PC-3 (cell line): ENCODE results near the gene AUTS2. TPM values are rescaled to one million over a fixed set of nuclear protein-coding genes. Genes with fewer than 3 reads are reported as not detected.

Experiments
- ATAC-seq: fragments of 200-7000 bp; cut with Tn5 transposase; 2 replicates; pipeline ENCODE4 v1.9.1; 2020; ENCODE audit warnings: mild to moderate bottlenecking, moderate library complexity
- BruUV-seq: library from RNA; stranded (reverse); fragments of 400-500 nt; replicated peaks from 2 replicates; lab custom pipeline; 2021; lab: Mats Ljungman, UMichigan
- CTCF ChIA-PET: fragments of 300-600 bp; sonication (Branson Sonifier 250); formaldehyde crosslinking; loops from one replicate; lab custom pipeline; 2022; ENCODE audit warnings: antibody characterized with exemption; lab: Charles Lee
- POLR2A ChIA-PET: fragments of 300-600 bp; sonication (Branson Sonifier 250); formaldehyde crosslinking; loops from one replicate; lab custom pipeline; 2022; ENCODE audit warnings: antibody characterized with exemption; ENCODE audit not compliant: unreplicated experiment; lab: Charles Lee
- DNase-seq: peaks from one replicate; pipeline ENCODE4 v3.0.0-alpha.2; 2015
- H2AFZ ChIP-seq: fragments of 300-600 bp; sonication (generic); 2 replicates; pipeline ENCODE4 v1.6.0; 2016; ENCODE audit warnings: antibody characterized with exemption, low read length
- H3F3A ChIP-seq: fragments of 300-600 bp; sonication (generic); one replicate; pipeline ENCODE4 v1.6.0; 2017; ENCODE audit warnings: antibody characterized with exemption, low read length, control low read depth, mild to moderate bottlenecking; ENCODE audit not compliant: unreplicated experiment
- H3K27ac ChIP-seq: fragments of 300-600 bp; sonication (generic); 2 replicates; pipeline ENCODE4 v1.5.1; 2016; ENCODE audit warnings: mild to moderate bottlenecking, low read length
- H3K27me3 ChIP-seq: fragments of 300-600 bp; sonication (generic); 2 replicates; pipeline ENCODE4 v1.6.1; 2016; ENCODE audit warnings: low read length, mixed read lengths
- H3K36me3 ChIP-seq: fragments of 300-600 bp; sonication (generic); 2 replicates; pipeline ENCODE4 v1.6.1; 2016; ENCODE audit warnings: low read depth, mixed run types, low read length, mixed read lengths
- H3K4me1 ChIP-seq: fragments of 300-600 bp; sonication (generic); 2 replicates; pipeline ENCODE4 v1.5.1; 2016; ENCODE audit warnings: low read length; ENCODE audit not compliant: insufficient read depth
- H3K4me2 ChIP-seq: fragments of 300-600 bp; sonication (generic); 2 replicates; pipeline ENCODE4 v1.6.0; 2016; ENCODE audit warnings: low read length
- H3K4me3 ChIP-seq: fragments of 300-600 bp; sonication (generic); 2 replicates; pipeline ENCODE4 v1.5.1; 2016; ENCODE audit warnings: mild to moderate bottlenecking, low read length, mixed read lengths
- H3K79me2 ChIP-seq: fragments of 300-600 bp; sonication (generic); 2 replicates; pipeline ENCODE4 v1.6.1; 2017; ENCODE audit warnings: low read length, mixed read lengths
- H3K9ac ChIP-seq: fragments of 300-600 bp; sonication (generic); 2 replicates; pipeline ENCODE4 v1.6.0; 2016; ENCODE audit warnings: mild to moderate bottlenecking, low read length
- H3K9me2 ChIP-seq: fragments of 300-600 bp; sonication (generic); replicated peaks from 2 replicates; pipeline ENCODE4 v1.6.1; 2016; ENCODE audit warnings: mixed run types, low read length, mixed read lengths
- H3K9me3 ChIP-seq: fragments of 300-600 bp; sonication (generic); 2 replicates; pipeline ENCODE4 v1.6.1; 2016; ENCODE audit warnings: low read length, mixed read lengths
- H4K20me1 ChIP-seq: fragments of 300-600 bp; sonication (generic); 2 replicates; pipeline ENCODE4 v1.6.1; 2016; ENCODE audit warnings: low read length, mixed read lengths
- CTCF ChIP-seq: fragments of 300-600 bp; sonication (generic); conservative IDR thresholded peaks from 2 replicates; pipeline ENCODE4 v1.5.1; 2017; ENCODE audit warnings: antibody characterized with exemption, low read depth, mild to moderate bottlenecking, low read length
- EZH2 ChIP-seq: fragments of 300-600 bp; sonication (generic); IDR thresholded peaks from one replicate; pipeline ENCODE4 v1.6.1; 2017; ENCODE audit warnings: antibody characterized with exemption, mild to moderate bottlenecking, low read length; ENCODE audit not compliant: unreplicated experiment
- EZH2phosphoT487 ChIP-seq: fragments of 300-600 bp; sonication (generic); IDR thresholded peaks from 2 replicates; pipeline ENCODE4 v1.6.1; 2018; ENCODE audit warnings: mild to moderate bottlenecking, antibody characterized with exemption, low read length, borderline replicate concordance
- intact Hi-C: fragments of 100-400 bp; cut with micrococcal nuclease; formaldehyde crosslinking; loops from 2 replicates; pipeline ENCODE4 v1.9.0; 2023
- total RNA-seq: library from RNA; depleted of rRNA; stranded (reverse); fragments of >200 nt; gene quantifications from 2 replicates; pipeline ENCODE4 v1.2.3, GENCODE V29; 2014

AUTS2 gene
- total RNA-seq, 1 experiment from 2014 or later = not detected

DNA sequence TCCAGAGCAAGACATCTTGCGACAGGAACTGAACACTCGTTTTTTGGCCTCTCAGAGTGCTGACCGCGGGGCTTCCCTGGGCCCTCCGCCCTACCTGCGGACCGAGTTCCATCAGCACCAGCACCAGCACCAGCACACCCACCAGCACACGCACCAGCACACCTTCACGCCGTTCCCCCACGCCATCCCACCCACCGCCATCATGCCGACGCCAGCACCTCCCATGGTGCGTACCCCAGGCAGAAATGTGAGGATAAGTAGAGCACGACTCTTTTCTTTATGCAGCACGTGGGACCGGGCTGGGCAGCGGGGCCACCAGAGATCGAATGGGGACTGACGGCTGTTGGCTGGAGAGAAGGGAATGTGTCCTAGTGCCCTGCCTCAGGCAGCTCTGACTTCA, 1167.8 kb downstream of the AUTS2 start:
- H3K9me2 ChIP-seq = no peaks in the 10 kb centered on the region
- H2AFZ ChIP-seq = no peak overlapping the region
- H3K36me3 ChIP-seq = no peaks in the 10 kb centered on the region
- no peak overlapping the region for H3K4me2 ChIP-seq
- H3K4me1 ChIP-seq = no peaks in the 10 kb centered on the region
- H3K79me2 ChIP-seq = no peaks in the 10 kb centered on the region
- H3K27me3 ChIP-seq = no peaks in the 10 kb centered on the region
- no peak for ATAC-seq
- DNase-seq = no peak
- no peaks in the 10 kb centered on the region for H4K20me1 ChIP-seq
- no peak overlapping the region for H3K4me3 ChIP-seq
- H3K9me3 ChIP-seq = no peaks in the 10 kb centered on the region
- no TSS peak for BruUV-seq
- intact Hi-C loops = no loop called here
- POLR2A ChIA-PET = no interaction called here
- no peaks in the 10 kb centered on the region for H3F3A ChIP-seq
- no peak overlapping the region for H3K9ac ChIP-seq
- TF ChIP-seq EZH2phosphoT487 (no peak), EZH2 (no peak), CTCF (no peak)
- CTCF ChIA-PET = no interaction called here
- H3K27ac ChIP-seq = no peak overlapping the region

DNA sequence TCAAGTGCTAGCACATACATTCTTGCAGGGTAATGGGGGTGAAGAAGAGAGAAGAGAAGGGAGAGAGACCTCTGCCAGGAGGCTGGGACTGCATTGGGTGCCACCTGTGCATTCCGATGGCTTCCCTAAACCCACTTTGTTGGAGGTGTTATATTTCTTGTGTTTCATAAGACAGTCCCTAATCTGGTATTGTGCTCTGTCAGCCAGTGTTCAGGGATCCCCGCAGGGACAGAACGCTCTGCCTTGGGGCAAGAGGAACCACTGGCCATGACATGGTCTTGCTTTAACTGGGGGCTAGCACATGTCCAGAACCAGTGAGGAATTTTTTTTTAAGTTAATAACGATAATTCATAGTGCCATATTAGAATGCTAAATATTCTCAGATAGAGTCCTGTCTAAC, 1168.4 kb downstream of the AUTS2 start:
- CTCF ChIA-PET = no interaction called here

DNA sequence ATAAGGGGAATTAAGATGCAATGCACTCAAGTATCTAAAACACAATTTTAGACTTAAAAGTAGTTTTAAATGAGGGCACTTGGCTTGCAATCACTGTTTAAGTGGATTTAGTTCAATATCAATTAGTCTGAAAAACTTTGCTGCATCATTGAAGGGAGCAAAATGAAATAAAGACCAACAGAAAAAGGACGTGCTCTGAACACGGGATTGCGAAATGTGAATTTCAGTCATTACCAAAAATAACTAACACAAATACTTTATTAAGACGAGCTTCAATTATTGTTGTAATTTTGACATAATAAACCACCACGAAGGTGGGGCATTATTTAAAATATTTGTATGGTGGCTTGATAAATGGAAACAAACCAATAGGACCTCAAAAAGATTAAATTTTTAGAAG, 1171.9 kb downstream of the AUTS2 start:
- Histone ChIP-seq H3K9ac (no peak overlapping the region), H3K36me3 (no peaks in the 10 kb centered on the region), H3K27me3 (no peaks in the 10 kb centered on the region), H3K9me3 (no peaks in the 10 kb centered on the region), H2AFZ (no peak overlapping the region), H3K9me2 (no peaks in the 10 kb centered on the region), H4K20me1 (no peaks in the 10 kb centered on the region), H3K79me2 (no peaks in the 10 kb centered on the region), H3K27ac (no peak overlapping the region), H3F3A (no peaks in the 10 kb centered on the region), H3K4me3 (no peak overlapping the region), H3K4me2 (no peak overlapping the region), H3K4me1 (no peaks in the 10 kb centered on the region)
- DNase-seq (no peak), ATAC-seq (no peak)
- intact Hi-C loops = no loop called here
- ChIA-PET POLR2A (no interaction called here), CTCF (no interaction called here)
- no peak for TF ChIP-seq CTCF
- no peak for TF ChIP-seq EZH2
- TF ChIP-seq EZH2phosphoT487 = no peak
- BruUV-seq = no TSS peak

More for the DNA sequence above, 1168.4 kb downstream of the AUTS2 start:
- Histone ChIP-seq H3K27me3 (no peaks in the 10 kb centered on the region), H3K27ac (no peak overlapping the region), H3K4me1 (no peaks in the 10 kb centered on the region), H3K4me2 (no peak overlapping the region), H3F3A (no peaks in the 10 kb centered on the region), H3K9me2 (no peaks in the 10 kb centered on the region), H3K79me2 (no peaks in the 10 kb centered on the region), H3K36me3 (no peaks in the 10 kb centered on the region), H3K4me3 (no peak overlapping the region), H4K20me1 (no peaks in the 10 kb centered on the region), H2AFZ (no peak overlapping the region), H3K9me3 (no peaks in the 10 kb centered on the region), H3K9ac (no peak overlapping the region)
- no TSS peak for BruUV-seq
- DNase-seq (no peak), ATAC-seq (no peak)
- intact Hi-C loops = no loop called here
- POLR2A ChIA-PET = no interaction called here
- TF ChIP-seq EZH2 = no peak
